HepG2 (cell line): Measurements from ENCODE around the gene SESN3. TPM values are rescaled to one million over a fixed set of nuclear protein-coding genes. Genes with fewer than 3 reads are reported as not detected.

Source experiments
- CBFB ChIP-seq: sonication (generic); formaldehyde crosslinking; IDR thresholded peaks from 2 replicates; pipeline ENCODE4 v1.4.0; 2020; ENCODE audit warnings: missing genetic modification reagents
- HMGXB3 ChIP-seq: sonication (generic); formaldehyde crosslinking; IDR thresholded peaks from 2 replicates; pipeline ENCODE4 v1.4.0; 2020; ENCODE audit warnings: missing genetic modification reagents, borderline replicate concordance
- MAFK ChIP-seq, 2 experiments: IDR thresholded peaks in 1 of 2; conservative IDR thresholded peaks in 1 of 2; 2 replicates each; pipeline ENCODE4 v1.6.1; 2011; ENCODE audit warnings: improper control_type of control experiment in 2 of 2, low read length in 2 of 2
- MIXL1 ChIP-seq: IDR thresholded peaks from 2 replicates; pipeline ENCODE4 v1.6.1; 2016
- NR3C1 ChIP-seq: sonication (generic); formaldehyde crosslinking; IDR thresholded peaks from 2 replicates; pipeline ENCODE4 v1.4.0; 2020; ENCODE audit warnings: missing genetic modification reagents
- SIN3B ChIP-seq: fragments of 150-350 bp; IDR thresholded peaks from 2 replicates; pipeline ENCODE4 v1.6.1; 2014; ENCODE audit warnings: low read length
- SRY ChIP-seq: sonication (generic); formaldehyde crosslinking; IDR thresholded peaks from 2 replicates; pipeline ENCODE4 v1.8.0; 2022; ENCODE audit warnings: mild to moderate bottlenecking, missing genetic modification reagents
- TRAFD1 ChIP-seq: sonication (generic); formaldehyde crosslinking; IDR thresholded peaks from 2 replicates; pipeline ENCODE4 v1.5.1; 2020; ENCODE audit warnings: missing genetic modification reagents, mild to moderate bottlenecking, borderline replicate concordance
- ZBTB40 ChIP-seq, 2 experiments: fragments of 450-650 bp in 1 of 2; sonication (generic) in 1 of 2; formaldehyde crosslinking in 1 of 2; IDR thresholded peaks; 2 replicates each; pipeline versions ENCODE4 v1.6.1 to v1.8.0; 2016 to 2022; ENCODE audit warnings: antibody characterized with exemption in 1 of 2, mild to moderate bottlenecking in 1 of 2, missing genetic modification reagents in 1 of 2
- polyA plus RNA-seq, 8 experiments: library from polyadenylated mRNA; depleted of rRNA in 3 of 8; stranded (reverse) in 7 of 8; unstranded in 1 of 8; fragments of >200 nt; fragmentation: Illumina TruSeq in 4 of 8; extraction: Trizol in 4 of 8; gene quantifications; 2 replicates each; pipeline versions ENCODE4 v1.2.1 to v1.2.3, GENCODE V29; 2011 to 2016; ENCODE audit warnings: low read depth in 4 of 8, missing spikeins in 1 of 8, mixed read lengths in 1 of 8; ENCODE audit not compliant: insufficient read depth in 1 of 8
- total RNA-seq, 5 experiments: library from RNA; depleted of rRNA; stranded (reverse); fragments of >200 nt; fragmentation: Illumina TruSeq; extraction: Trizol; gene quantifications; 2 replicates each; pipeline ENCODE4 v1.2.3, GENCODE V29; 2016; ENCODE audit warnings: low read depth in 1 of 5

Gene SESN3
- total and polyA plus RNA-seq, 2 of the 13 experiments (the other 11 are each of a cell fraction or from before 2014, with no cell fraction given): 0.53 to 0.86 TPM

GRCh38 chr11:95256321-95256779, 25.3 kb upstream of the SESN3 start (continued):
- TF ChIP-seq ZBTB40 (IDR thresholded peaks at IDR 0.05) (no peak), ZBTB40 (CRISPR knock-in tag; IDR thresholded peaks at IDR 0.05) (no peak), CBFB (CRISPR knock-in tag) (no peak), SRY (no peak), MIXL1 (CRISPR knock-in tag) (no peak), NR3C1 (CRISPR knock-in tag) (no peak), MAFK (conservative IDR thresholded peaks at IDR 0.05 in 1 of 2, IDR thresholded peaks at IDR 0.05 in 1 of 2; ENCODE audit: low read length in 2 of 2) (peak; percentile 51 to 75; a peak in 3 of 4 replicates), SIN3B (no peak), TRAFD1 (CRISPR knock-in tag) (no peak), HMGXB3 (peak; percentile 92)
